HEK293T (cell line): ENCODE results near the gene FAM8A1.

Source experiments
- BHLHE40 ChIP-seq: fragments of 450-650 bp; IDR thresholded peaks from 2 replicates; pipeline ENCODE4 v1.6.1; 2016; ENCODE audit warnings: mild to moderate bottlenecking, moderate library complexity, borderline replicate concordance
- SUZ12 ChIP-seq: fragments of 450-650 bp; IDR thresholded peaks from 2 replicates; pipeline ENCODE4 v1.6.1; 2016; ENCODE audit warnings: mild to moderate bottlenecking
- TARDBP ChIP-seq: fragments of 450-650 bp; IDR thresholded peaks from 2 replicates; pipeline ENCODE4 v1.6.1; 2016

DNA sequence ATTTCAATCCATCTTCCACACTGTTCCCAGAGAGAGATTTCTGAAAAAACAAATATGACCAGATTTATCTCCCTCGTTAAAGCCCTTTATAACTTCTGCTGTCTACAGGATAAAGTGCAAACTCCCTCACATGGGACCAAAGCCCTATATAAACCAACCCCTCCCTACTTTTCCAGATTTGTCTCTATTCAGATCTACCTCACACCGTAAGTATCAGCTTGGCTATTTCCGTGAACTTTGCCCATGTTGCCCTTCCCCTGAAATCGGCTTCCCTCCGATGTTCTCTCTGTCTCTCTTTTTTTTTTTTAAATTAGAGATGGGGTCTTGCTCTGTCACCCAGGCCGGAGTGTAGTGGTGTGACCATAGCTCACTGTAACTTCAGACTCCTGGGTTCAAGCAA is 12.1 kb upstream of the FAM8A1 start:
- TF ChIP-seq BHLHE40 (no peak), TARDBP (no peak), SUZ12 (no peak)
